Duodenal mucosa (tissue), 2 donors: ENCODE data around the gene MSANTD4.
"Not testable (repeated sequence)": the region's sequence is repeated elsewhere in the genome, so short reads cannot be mapped to it uniquely, and the experiment has no call there.

ENCODE experiments used
- H3K27ac ChIP-seq: one replicate; pipeline ENCODE4 v1.7.0; 2013; ENCODE audit warnings: low read depth, low read length
- H3K27me3 ChIP-seq, 2 donors: one replicate each; pipeline ENCODE4 v1.7.0; 2013; ENCODE audit warnings: low read length in 2 of 2, control low read depth in 1 of 2; ENCODE audit not compliant: insufficient read depth in 2 of 2, control insufficient read depth in 1 of 2
- H3K36me3 ChIP-seq, 2 donors: one replicate each; pipeline ENCODE4 v1.7.0; 2013; ENCODE audit warnings: low read length in 2 of 2, control low read depth in 1 of 2; ENCODE audit not compliant: insufficient read depth in 2 of 2, control insufficient read depth in 1 of 2
- H3K4me1 ChIP-seq, 2 donors: one replicate each; pipeline ENCODE4 v1.7.0; 2013; ENCODE audit warnings: low read length in 2 of 2, control low read depth in 1 of 2; ENCODE audit not compliant: insufficient read depth in 2 of 2, control insufficient read depth in 1 of 2
- H3K4me3 ChIP-seq, 2 donors: one replicate each; pipeline ENCODE4 v1.7.0; 2013; ENCODE audit warnings: low read length in 2 of 2, low read depth in 1 of 2
- H3K9ac ChIP-seq, 2 donors: one replicate each; pipeline ENCODE4 v1.7.0; 2013; ENCODE audit warnings: low read length in 2 of 2, low read depth in 1 of 2
- H3K9me3 ChIP-seq, 2 donors: one replicate each; pipeline ENCODE4 v1.7.0; 2013; ENCODE audit warnings: low read length in 2 of 2, control low read depth in 1 of 2; ENCODE audit not compliant: control insufficient read depth in 1 of 2

Gene MSANTD4

DNA sequence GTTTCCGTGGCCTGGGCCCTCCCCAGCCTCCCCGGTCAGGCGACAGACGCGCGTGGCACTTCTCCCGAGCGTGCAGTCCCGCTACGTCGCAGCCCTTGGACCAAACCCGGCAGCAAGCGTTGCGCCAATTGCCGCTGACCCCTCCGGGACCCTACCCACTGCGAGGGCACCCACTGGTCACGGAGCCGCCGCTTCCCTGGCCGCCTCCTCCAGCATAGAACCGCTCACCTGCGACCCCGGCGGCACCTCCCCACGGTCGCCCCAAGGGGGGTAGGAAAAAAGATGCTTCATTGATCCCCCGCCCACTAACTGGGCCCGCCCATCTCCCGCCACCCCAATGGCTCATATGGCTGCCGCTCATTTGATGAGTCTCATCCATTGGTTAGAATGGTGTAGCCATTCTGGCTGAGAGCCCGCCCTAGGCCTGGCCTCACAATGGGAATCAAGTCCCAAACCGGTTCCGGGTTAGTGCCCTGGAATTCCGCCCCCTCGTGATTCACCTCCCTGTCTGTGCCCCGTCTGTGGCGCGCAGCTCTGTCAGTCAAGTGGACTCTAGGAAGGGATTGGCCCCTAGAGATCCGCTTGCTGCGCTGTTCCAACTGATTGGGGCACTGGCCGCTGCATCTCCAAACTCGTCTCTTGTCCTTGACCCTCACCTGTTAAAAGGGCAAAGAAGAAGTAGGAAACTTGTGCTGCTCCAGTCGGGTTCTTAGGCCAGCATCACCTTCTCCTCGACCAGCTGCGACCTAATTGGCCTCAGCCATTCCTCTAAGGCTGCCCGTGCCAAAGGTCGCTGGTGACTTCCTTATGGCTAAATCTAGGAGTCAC lies at the start of gene MSANTD4:
TSS of gene MSANTD4 (minus strand) at position 274 of the 828 bp plus-strand sequence. CDS start 11,323 bp downstream, outside the sequence.
- Histone ChIP-seq H3K4me1 (peaks cover 7 to 17% of the 10 kb centered on the region in 2 donors), H3K27ac (peak within 1 kb of the TSS; percentile 57), H3K36me3 (no peaks in the 10 kb centered on the region), H3K4me3 (peak within 1 kb of the TSS; percentile 87 to 92), H3K9ac (peak within 1 kb of the TSS; percentile 61 to 71), H3K9me3 (no peaks in the 10 kb centered on the region), H3K27me3 (no peaks in the 10 kb centered on the region)

DNA sequence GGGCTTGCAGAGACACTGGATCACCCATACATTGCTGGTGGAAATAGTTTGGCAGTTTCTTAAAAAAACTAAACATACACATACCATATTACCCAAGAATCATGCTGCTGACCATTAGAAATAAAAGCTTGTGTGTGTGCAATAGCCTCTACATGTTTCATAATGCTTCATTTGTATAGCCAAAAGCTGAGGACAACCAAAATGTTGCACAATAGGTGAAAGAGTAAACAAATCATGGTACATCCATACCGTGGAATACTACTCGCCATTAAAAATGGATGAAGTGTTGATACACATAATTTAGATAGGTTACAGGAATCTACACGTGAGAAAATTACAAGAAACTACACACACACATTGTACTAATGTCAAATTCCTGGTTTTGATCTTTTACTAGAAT lies 48.6 kb upstream of the MSANTD4 start:
- Histone ChIP-seq H3K36me3 (no peaks in the 10 kb centered on the region), H3K27me3 (no peaks in the 10 kb centered on the region), H3K4me3 (no peak overlapping the region), H3K9me3 (no peaks in the 10 kb centered on the region), H3K4me1 (peaks cover 0 to 2% of the 10 kb centered on the region in 2 donors), H3K9ac (no peak overlapping the region), H3K27ac (no peak overlapping the region)

DNA sequence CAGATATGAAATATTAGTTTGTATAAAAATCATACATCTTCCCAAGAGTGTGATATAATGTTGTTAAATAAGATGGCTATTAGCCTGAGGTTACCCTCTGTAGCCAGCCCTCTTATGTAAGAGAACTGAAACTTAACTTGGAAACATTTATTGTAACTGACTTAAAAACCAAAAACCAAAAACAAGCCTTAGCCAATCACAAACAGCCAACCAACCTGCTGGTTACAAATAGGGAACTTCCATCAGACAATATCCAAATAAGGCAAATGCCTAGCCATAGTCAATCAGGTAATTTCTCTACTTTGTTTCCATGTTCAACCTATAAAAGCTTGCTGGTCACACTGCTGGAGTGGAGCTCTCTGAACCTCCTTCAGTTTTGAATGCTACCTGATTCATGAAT lies 41.0 kb upstream of the MSANTD4 start:
- Histone ChIP-seq H3K27me3 (no peaks in the 10 kb centered on the region), H3K4me3 (no peak overlapping the region), H3K27ac (no peak overlapping the region), H3K36me3 (no peaks in the 10 kb centered on the region), H3K9ac (no peak overlapping the region), H3K4me1 (no peaks in the 10 kb centered on the region), H3K9me3 (no peaks in the 10 kb centered on the region)

DNA sequence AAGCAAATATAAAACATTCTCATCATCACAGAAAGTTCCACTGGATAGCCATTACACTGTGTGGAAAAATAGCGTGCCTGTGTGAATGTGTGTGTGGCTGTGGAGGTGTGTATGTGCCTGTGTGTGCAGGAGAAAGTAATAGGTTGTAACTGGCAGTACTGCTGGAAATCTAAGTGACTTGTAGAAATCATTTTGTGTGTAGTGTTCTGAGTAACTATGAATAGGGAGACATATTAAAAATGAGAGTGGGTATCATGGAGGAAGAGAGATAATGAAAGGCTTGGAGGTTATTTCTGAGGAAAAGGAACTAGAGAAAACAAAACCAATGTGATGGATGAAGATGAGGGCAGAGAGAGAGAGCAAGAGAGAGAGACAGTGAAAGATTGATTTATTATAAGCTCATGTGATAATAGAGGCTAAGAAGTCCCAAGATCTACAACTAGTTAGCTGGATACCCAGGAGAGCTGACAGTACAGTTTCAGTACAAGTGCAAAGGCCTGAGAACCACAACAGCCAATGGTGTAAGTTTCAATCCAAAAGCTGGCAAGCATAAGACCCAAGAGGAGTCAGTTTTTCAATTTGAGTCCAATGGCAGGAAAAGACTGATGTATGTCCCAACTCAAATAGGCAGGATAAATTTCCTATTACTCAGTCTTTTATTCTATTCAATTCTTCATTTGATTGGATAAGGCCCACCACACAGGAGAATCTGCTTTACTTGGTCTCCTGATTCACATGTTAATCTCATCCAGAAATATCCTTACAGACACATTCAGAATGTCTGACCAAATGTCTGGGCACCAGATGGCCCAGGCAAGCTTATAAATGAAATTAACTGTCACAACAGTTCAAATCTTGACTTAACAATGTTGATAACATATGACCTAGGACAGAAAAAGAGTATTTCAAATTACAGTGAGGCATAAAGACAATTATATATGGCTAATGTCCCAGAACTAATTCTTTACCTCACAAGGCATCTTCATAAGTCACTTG lies 40.2 kb upstream of the MSANTD4 start:
- Histone ChIP-seq H3K4me3 (no peak overlapping the region), H3K27me3 (no peaks in the 10 kb centered on the region), H3K27ac (no peak overlapping the region), H3K9me3 (no peaks in the 10 kb centered on the region), H3K9ac (no peak overlapping the region), H3K36me3 (peaks cover 0 to 5% of the 10 kb centered on the region in 2 donors), H3K4me1 (no peaks in the 10 kb centered on the region)

DNA sequence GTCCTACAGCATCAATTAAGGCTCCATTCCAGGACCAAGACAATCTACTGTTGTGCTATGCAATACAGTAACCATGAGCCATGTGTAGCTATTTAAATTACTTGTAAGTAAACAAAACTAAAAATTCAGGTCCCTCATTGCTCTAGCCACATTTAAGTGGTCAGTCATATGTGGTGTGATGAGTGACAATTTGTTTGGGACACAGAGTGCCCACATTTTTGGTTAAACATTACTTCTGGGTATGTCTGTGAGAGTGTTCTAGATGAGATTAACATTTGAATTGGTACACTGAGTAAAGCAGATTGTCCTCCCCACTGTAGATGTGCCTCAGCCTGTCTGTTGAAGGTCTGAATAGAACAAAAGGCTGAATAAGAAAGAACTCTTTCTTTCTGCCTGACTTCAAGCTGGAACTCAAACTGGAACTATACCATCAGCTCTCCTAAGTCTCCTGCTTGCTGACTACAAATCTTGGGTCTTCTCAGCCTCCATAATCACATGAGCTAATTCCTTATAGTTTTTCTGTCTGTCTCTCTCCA lies 39.3 kb upstream of the MSANTD4 start:
- Histone ChIP-seq H3K9me3 (no peaks in the 10 kb centered on the region), H3K36me3 (peaks cover 0 to 6% of the 10 kb centered on the region in 2 donors), H3K4me3 (no peak overlapping the region), H3K9ac (no peak overlapping the region), H3K27me3 (no peaks in the 10 kb centered on the region), H3K27ac (no peak overlapping the region), H3K4me1 (no peaks in the 10 kb centered on the region)

DNA sequence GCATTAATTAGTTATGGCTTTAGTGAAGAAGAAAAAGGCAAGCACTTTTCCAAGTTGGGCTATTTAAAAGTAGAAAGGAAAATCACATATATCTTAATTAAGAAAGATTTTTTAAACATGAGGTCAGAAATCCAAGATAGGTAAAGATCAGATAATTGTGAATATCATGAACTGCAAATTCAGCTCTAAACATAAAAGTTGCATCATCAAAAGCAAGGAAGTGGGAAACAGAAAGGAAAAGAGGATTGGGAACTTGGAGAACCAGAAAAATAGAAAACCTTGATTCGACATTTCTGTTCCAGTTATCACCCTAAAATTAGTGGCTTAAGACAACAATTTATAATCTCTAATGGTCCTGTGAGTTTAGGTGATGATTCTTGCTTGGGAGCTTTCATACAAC lies 37.6 kb upstream of the MSANTD4 start:
- peaks cover 0 to 6% of the 10 kb centered on the region in 2 donors for H3K36me3 ChIP-seq
- no peaks in the 10 kb centered on the region for H3K4me1 ChIP-seq
- no peak overlapping the region for H3K4me3 ChIP-seq
- no peak overlapping the region for H3K9ac ChIP-seq
- H3K27ac ChIP-seq = no peak overlapping the region
- no peaks in the 10 kb centered on the region for H3K9me3 ChIP-seq
- no peaks in the 10 kb centered on the region for H3K27me3 ChIP-seq

DNA sequence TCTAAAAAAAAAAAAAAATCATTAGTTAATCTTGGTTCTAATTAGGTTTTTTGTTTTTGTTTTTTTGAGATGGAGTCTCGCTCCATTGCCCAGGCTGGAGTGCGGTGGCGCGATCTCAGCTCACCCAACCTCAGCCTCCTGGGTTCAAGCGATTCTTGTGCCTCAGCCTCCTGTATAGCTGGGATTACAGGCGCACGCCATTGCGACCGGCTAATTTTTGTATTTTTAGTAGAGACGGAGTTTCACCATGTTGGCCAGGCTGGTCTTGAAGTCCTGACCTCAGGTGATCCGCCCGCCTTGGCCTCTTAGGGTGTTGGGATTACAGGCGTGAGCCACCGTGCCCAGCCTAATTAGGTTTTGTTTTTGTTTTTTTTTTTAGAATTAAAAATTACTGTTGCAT lies 36.3 kb upstream of the MSANTD4 start:
- H3K27me3 ChIP-seq, H3K4me3 ChIP-seq, H3K36me3 ChIP-seq, H3K27ac ChIP-seq, H3K9ac ChIP-seq, H3K4me1 ChIP-seq, H3K9me3 ChIP-seq: not testable (repeated sequence)

DNA sequence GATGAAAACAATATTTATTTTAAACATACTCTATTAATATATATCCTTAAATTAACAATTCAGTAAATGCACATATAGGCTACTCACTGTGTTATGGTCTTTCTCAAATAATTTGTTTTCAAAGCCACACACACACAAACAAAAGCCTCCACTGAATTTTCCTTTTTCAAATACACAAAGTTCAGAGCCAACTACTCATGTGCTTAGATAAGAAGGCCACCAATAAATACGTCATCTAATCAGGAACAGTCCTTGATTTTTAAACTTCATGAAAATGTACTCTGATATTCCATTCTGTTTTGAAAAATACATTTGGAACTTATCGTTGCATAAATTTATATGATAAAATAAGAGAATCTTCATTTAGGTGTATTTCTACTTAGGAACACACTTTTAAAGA lies 29.1 kb upstream of the MSANTD4 start:
- H3K27ac ChIP-seq = no peak overlapping the region
- no peaks in the 10 kb centered on the region for H3K36me3 ChIP-seq
- H3K27me3 ChIP-seq = no peaks in the 10 kb centered on the region
- no peaks in the 10 kb centered on the region for H3K9me3 ChIP-seq
- H3K4me3 ChIP-seq = no peak overlapping the region
- H3K9ac ChIP-seq = no peak overlapping the region
- H3K4me1 ChIP-seq = no peaks in the 10 kb centered on the region

DNA sequence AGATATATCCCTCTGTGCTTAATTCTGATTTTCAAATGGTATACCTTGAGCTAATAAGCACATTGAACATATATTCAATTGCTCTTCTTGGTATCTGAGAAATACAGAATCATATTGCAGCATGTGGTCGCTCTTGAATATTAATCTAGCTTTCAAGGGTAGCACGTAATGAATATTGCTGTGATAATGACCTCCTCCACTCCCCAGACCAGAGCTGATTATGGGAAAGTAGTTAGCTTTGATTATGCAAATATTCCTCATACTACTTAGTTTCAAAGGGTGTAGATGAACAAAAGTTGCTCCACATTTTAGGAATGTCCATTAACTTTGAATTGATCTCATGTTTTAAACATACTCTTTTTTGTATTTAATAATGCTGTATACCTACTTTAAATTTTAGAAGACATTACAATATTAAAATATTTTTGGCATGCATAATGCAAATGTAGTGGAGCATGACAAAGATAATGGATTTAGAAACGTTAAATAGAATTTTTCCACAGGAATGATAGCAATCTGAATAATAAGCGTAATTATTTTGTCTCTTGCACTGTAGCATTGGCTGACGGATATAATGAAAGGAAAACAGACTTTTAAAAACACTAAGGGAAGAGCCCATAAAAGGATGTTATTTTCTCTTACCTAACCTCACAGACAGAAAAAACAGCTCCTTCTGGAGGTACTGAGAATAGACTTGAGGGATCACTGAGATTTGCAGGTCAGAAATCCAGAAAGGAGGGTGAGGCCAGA lies 27.9 kb upstream of the MSANTD4 start:
- Histone ChIP-seq H3K9me3 (no peaks in the 10 kb centered on the region), H3K27me3 (no peaks in the 10 kb centered on the region), H3K4me3 (no peak overlapping the region), H3K4me1 (no peaks in the 10 kb centered on the region), H3K27ac (no peak overlapping the region), H3K36me3 (no peaks in the 10 kb centered on the region), H3K9ac (no peak overlapping the region)
